T-helper 1 cell (primary cell): ENCODE results near the gene SDK1.

ENCODE experiments used
- DNase-seq, 5 donors: peaks; one replicate each; pipeline ENCODE4 v3.0.0-alpha.2; 2012 to 2020

SDK1 gene

GRCh38 chr7:3425087-3425486 lies 124.0 kb downstream of the SDK1 start:
- no peak for DNase-seq

GRCh38 chr7:3426064-3426463 lies 125.0 kb downstream of the SDK1 start:
- DNase-seq = no peak

GRCh38 chr7:3427957-3428356 lies 126.9 kb downstream of the SDK1 start:
- DNase-seq = no peak

GRCh38 chr7:3429981-3430380 lies 128.9 kb downstream of the SDK1 start:
- DNase-seq = no peak

- no peak for DNase-seq
Observed at GRCh38 chr7:3430588-3430987, 129.5 kb downstream of the SDK1 start.

GRCh38 chr7:3431306-3431705 lies 130.3 kb downstream of the SDK1 start:
- DNase-seq = no peak

- no peak for DNase-seq
Observed at GRCh38 chr7:3432911-3433310, 131.9 kb downstream of the SDK1 start.

- DNase-seq = no peak
Observed at GRCh38 chr7:3434611-3435010, 133.6 kb downstream of the SDK1 start.

- DNase-seq = no peak
Observed at GRCh38 chr7:3436112-3436511, 135.1 kb downstream of the SDK1 start.

- no peak for DNase-seq
Observed at GRCh38 chr7:3436746-3437145, 135.7 kb downstream of the SDK1 start.

- no peak for DNase-seq
Observed at GRCh38 chr7:3437467-3437866, 136.4 kb downstream of the SDK1 start.

- DNase-seq = no peak
Observed at GRCh38 chr7:3438352-3438751, 137.3 kb downstream of the SDK1 start.

GRCh38 chr7:3439333-3440030 lies 138.4 kb downstream of the SDK1 start:
- no peak for DNase-seq

- no peak for DNase-seq
Observed at GRCh38 chr7:3440509-3440908, 139.5 kb downstream of the SDK1 start.

- no peak for DNase-seq
Observed at GRCh38 chr7:3443716-3444115, 142.7 kb downstream of the SDK1 start.

- DNase-seq = no peak
Observed at GRCh38 chr7:3446786-3447185, 145.7 kb downstream of the SDK1 start.

- no peak for DNase-seq
Observed at GRCh38 chr7:3451701-3452100, 150.6 kb downstream of the SDK1 start.

- DNase-seq = no peak
Observed at GRCh38 chr7:3453398-3453797, 152.3 kb downstream of the SDK1 start.

GRCh38 chr7:3455806-3456595 lies 154.9 kb downstream of the SDK1 start:
- DNase-seq = no peak

- no peak for DNase-seq
Observed at GRCh38 chr7:3459111-3459510, 158.1 kb downstream of the SDK1 start.

GRCh38 chr7:3461923-3462322 lies 160.9 kb downstream of the SDK1 start:
- peak; percentile 18 to 86 (median 57) for DNase-seq

- DNase-seq = no peak
Observed at GRCh38 chr7:3463696-3464095, 162.6 kb downstream of the SDK1 start.

GRCh38 chr7:3464900-3465622 lies 164.0 kb downstream of the SDK1 start:
- peak in 1 of 5 donors; percentile 27 for DNase-seq

- DNase-seq = no peak
Observed at GRCh38 chr7:3466261-3466660, 165.2 kb downstream of the SDK1 start.
